IMR-90 (cell line): Measurements from ENCODE around the gene NAMPT. TPM values are rescaled to one million over a fixed set of nuclear protein-coding genes. Genes with fewer than 3 reads are reported as not detected.

Source experiments
- ATAC-seq: fragments of 200-7000 bp; cut with Tn5 transposase; 2 replicates; pipeline ENCODE4 v1.9.1; 2020; ENCODE audit warnings: low read depth, mild to moderate bottlenecking, moderate library complexity
- BruUV-seq: library from RNA; stranded (reverse); fragments of 400-500 nt; replicated peaks from 2 replicates; lab custom pipeline; 2021; lab: Mats Ljungman, UMichigan
- CTCF ChIA-PET: fragments of 300-600 bp; formaldehyde crosslinking; extraction: SDS; loops from one replicate; lab custom pipeline; 2021; ENCODE audit warnings: antibody characterized with exemption; lab: Yijun Ruan, JAX
- POLR2A ChIA-PET: fragments of 300-600 bp; sonication (Branson Sonifier 250); formaldehyde crosslinking; loops from one replicate; lab custom pipeline; 2022; ENCODE audit warnings: antibody characterized with exemption; ENCODE audit not compliant: unreplicated experiment; lab: Charles Lee
- DNase-seq: peaks from one replicate; pipeline ENCODE4 v3.0.0; 2013
- H2AFZ ChIP-seq: replicated peaks from 2 replicates; pipeline ENCODE3; 2013; ENCODE audit warnings: low read length, mild to moderate bottlenecking; ENCODE audit not compliant: poor library complexity
- H2AK5ac ChIP-seq: 2 replicates; pipeline ENCODE4 v1.6.1; 2013; ENCODE audit warnings: low read depth, low read length, inconsistent platforms
- H2AK9ac ChIP-seq: replicated peaks from 2 replicates; pipeline ENCODE3; 2013; ENCODE audit warnings: mild to moderate bottlenecking, low read depth, low read length, moderate library complexity; ENCODE audit not compliant: poor library complexity
- H2BK120ac ChIP-seq: 2 replicates; pipeline ENCODE4 v1.6.1; 2013; ENCODE audit warnings: low read depth, low read length, inconsistent platforms
- H2BK15ac ChIP-seq: 3 replicates; pipeline ENCODE4 v1.6.1; 2013; ENCODE audit warnings: low read depth, low read length, inconsistent platforms
- H2BK20ac ChIP-seq: 2 replicates; pipeline ENCODE4 v1.6.1; 2013; ENCODE audit warnings: low read depth, mild to moderate bottlenecking, inconsistent platforms, low read length, moderate library complexity
- H2BK5ac ChIP-seq: 2 replicates; pipeline ENCODE4 v1.6.1; 2013; ENCODE audit warnings: mild to moderate bottlenecking, low read depth, low read length, inconsistent platforms; ENCODE audit not compliant: poor library complexity, severe bottlenecking
- H3K14ac ChIP-seq: replicated peaks from 2 replicates; pipeline ENCODE4 v1.6.1; 2013; ENCODE audit warnings: low read depth, low read length, inconsistent platforms
- H3K18ac ChIP-seq: 2 replicates; pipeline ENCODE4 v1.6.1; 2013; ENCODE audit warnings: low read depth, low read length, control low read depth
- H3K23ac ChIP-seq: 2 replicates; pipeline ENCODE4 v1.6.1; 2013; ENCODE audit warnings: low read depth, low read length, inconsistent platforms
- H3K27ac ChIP-seq: 2 replicates; pipeline ENCODE4 v1.5.1; 2013; ENCODE audit warnings: mild to moderate bottlenecking, control low read depth, low read length; ENCODE audit not compliant: insufficient read depth
- H3K27me3 ChIP-seq: 2 replicates; pipeline ENCODE4 v1.6.1; 2013; ENCODE audit warnings: low read length; ENCODE audit not compliant: control insufficient read depth, insufficient read depth
- H3K36me3 ChIP-seq: 2 replicates; pipeline ENCODE4 v1.6.1; 2013; ENCODE audit warnings: low read length, mixed read lengths; ENCODE audit not compliant: control insufficient read depth, insufficient read depth
- H3K4ac ChIP-seq: 2 replicates; pipeline ENCODE4 v1.6.1; 2013; ENCODE audit warnings: low read depth, low read length, inconsistent platforms
- H3K4me1 ChIP-seq: 2 replicates; pipeline ENCODE4 v1.6.1; 2013; ENCODE audit warnings: low read length, mixed read lengths; ENCODE audit not compliant: control insufficient read depth, insufficient read depth
- H3K4me2 ChIP-seq: 2 replicates; pipeline ENCODE4 v1.6.1; 2013; ENCODE audit warnings: low read depth, mild to moderate bottlenecking, control low read depth, low read length, moderate library complexity
- H3K4me3 ChIP-seq: 2 replicates; pipeline ENCODE4 v1.5.1; 2013; ENCODE audit warnings: low read depth, mild to moderate bottlenecking, control low read depth, low read length, moderate library complexity; ENCODE audit not compliant: insufficient read depth
- H3K56ac ChIP-seq: 2 replicates; pipeline ENCODE4 v1.6.1; 2013; ENCODE audit warnings: low read length, inconsistent platforms; ENCODE audit not compliant: insufficient read depth; ENCODE audit errors: extremely low read depth
- H3K79me1 ChIP-seq, 2 experiments: 2 replicates each; pipeline ENCODE4 v1.6.1; 2013; ENCODE audit warnings: low read length in 2 of 2, inconsistent platforms in 1 of 2, low read depth in 1 of 2
- H3K9ac ChIP-seq: 2 replicates; pipeline ENCODE4 v1.6.1; 2013; ENCODE audit warnings: low read depth, low read length, control low read depth
- H3K9me1 ChIP-seq: 2 replicates; pipeline ENCODE4 v1.6.1; 2013; ENCODE audit warnings: low read length, inconsistent platforms; ENCODE audit not compliant: insufficient read depth
- H3K9me3 ChIP-seq: 2 replicates; pipeline ENCODE4 v1.6.1; 2013; ENCODE audit warnings: low read length; ENCODE audit not compliant: control insufficient read depth, insufficient read depth
- H4K20me1 ChIP-seq: 2 replicates; pipeline ENCODE4 v1.6.1; 2013; ENCODE audit warnings: low read length, inconsistent platforms; ENCODE audit not compliant: insufficient read depth
- H4K5ac ChIP-seq: 2 replicates; pipeline ENCODE4 v1.6.1; 2013; ENCODE audit warnings: mild to moderate bottlenecking, low read depth, low read length, control low read depth
- H4K8ac ChIP-seq, 2 experiments: 2 replicates each; pipeline ENCODE4 v1.6.1; 2013; ENCODE audit warnings: low read depth in 2 of 2, low read length in 2 of 2, control low read depth in 1 of 2, inconsistent platforms in 1 of 2
- H4K91ac ChIP-seq: 2 replicates; pipeline ENCODE4 v1.6.1; 2013; ENCODE audit warnings: low read depth, low read length, inconsistent platforms; ENCODE audit not compliant: insufficient read depth
- CEBPB ChIP-seq: IDR thresholded peaks from 2 replicates; pipeline ENCODE4 v1.6.1; 2012; ENCODE audit warnings: low read depth, low read length, improper control_type of control experiment
- MAZ ChIP-seq: IDR thresholded peaks from 2 replicates; pipeline ENCODE4 v1.6.1; 2012; ENCODE audit warnings: low read depth, mild to moderate bottlenecking, low read length, improper control_type of control experiment, moderate library complexity, borderline replicate concordance
- WGBS, 2 experiments: methylation state at CpG; one replicate each; pipeline versions ENCODE4 v1.1.5 to v1.1.7; 2013; ENCODE audit warnings: missing lambda C conversion rate in 2 of 2; ENCODE audit not compliant: insufficient read length in 1 of 2; ENCODE audit errors: extremely low coverage in 2 of 2; 5-methylcytosine and 5-hydroxymethylcytosine counted together
- dilution Hi-C: fragments of 300-500 bp; cut with HindIII; formaldehyde crosslinking; loops from one replicate; pipeline ENCODE4 v1.14.3; 2018; ENCODE audit warnings: low sequenced_read_pairs; ENCODE audit not compliant: unreplicated experiment
- in situ Hi-C: fragments of 300-500 bp; cut with MboI; formaldehyde crosslinking; loops from 3 replicates; pipeline ENCODE4 v1.14.3; 2019; ENCODE audit warnings: low sequenced_read_pairs, inconsistent platforms, mixed read lengths
- intact Hi-C: fragments of 100-400 bp; cut with micrococcal nuclease; formaldehyde crosslinking; loops from 2 replicates; pipeline ENCODE4 v1.10.0; 2022
- polyA plus RNA-seq, 3 experiments: library from polyadenylated mRNA; depleted of rRNA; stranded (reverse); fragments of >200 nt; gene quantifications; 2 replicates each; pipeline ENCODE4 v1.2.3, GENCODE V29; 2012; ENCODE audit warnings: low replicate concordance in 1 of 3
- total RNA-seq: library from RNA; depleted of rRNA; stranded (reverse); fragments of >200 nt; gene quantifications from 2 replicates; pipeline ENCODE4 v1.2.3, GENCODE V29; 2012

NAMPT gene
- total and polyA plus RNA-seq, 2 of the 4 experiments (the other 2 are of a cell fraction) = 13.3 to 31.7 TPM

GRCh38 chr7:106246902-106247711, 37.7 kb downstream of the NAMPT start:
- Histone ChIP-seq H3K27ac (no peak overlapping the region), H2AK9ac (no peak overlapping the region), H3K9ac (no peak overlapping the region), H2BK120ac (no peak overlapping the region), H2BK15ac (no peak overlapping the region), H3K18ac (no peak overlapping the region), H2BK5ac (no peak overlapping the region), H3K9me3 (peaks cover 4% of the 10 kb centered on the region; the same call in 1 of the 2 replicates), H3K79me1 (no peaks in the 10 kb centered on the region), H4K91ac (no peak overlapping the region), H3K9me1 (no peaks in the 10 kb centered on the region), H2AK5ac (no peak overlapping the region), H2BK20ac (no peak overlapping the region), H3K56ac (no peak overlapping the region), H3K4me1 (no peaks in the 10 kb centered on the region), H3K4me3 (no peak overlapping the region), H4K5ac (no peak overlapping the region), H3K27me3 (no peaks in the 10 kb centered on the region), H2AFZ (no peak overlapping the region), H3K4me2 (no peak overlapping the region), H3K36me3 (peaks cover 15% of the 10 kb centered on the region), H4K8ac (no peak overlapping the region), H3K23ac (no peak overlapping the region), H3K4ac (no peak overlapping the region), H4K20me1 (no peaks in the 10 kb centered on the region), H3K14ac (no peak overlapping the region)
- ATAC-seq = no peak
- dilution Hi-C loops = no loop called here
- no peak for DNase-seq
- CTCF ChIA-PET = no interaction called here
- intact Hi-C loops = no loop called here
- POLR2A ChIA-PET = no interaction called here
- in situ Hi-C loops = no loop called here
- BruUV-seq = no TSS peak
- WGBS, 2 experiments = 100% methylated on average over 1 of the region's 5 CpGs; no CpG with 5 or more reads in 1 of the 2 experiments
- TF ChIP-seq MAZ (no peak), CEBPB (peak; percentile 62)
